Fibroblast of the aortic adventitia (primary cell): Measurements from ENCODE around the gene FOXE1. TPM values are rescaled to one million over a fixed set of nuclear protein-coding genes. Genes with fewer than 3 reads are reported as not detected.

ENCODE experiments used
- DNase-seq: peaks from one replicate; pipeline ENCODE4 v3.0.0-alpha.2; 2010; ENCODE audit warnings: low read depth
- H3K4me3 ChIP-seq: 2 replicates; pipeline ENCODE4 v1.5.1; 2011; ENCODE audit warnings: low read depth, mild to moderate bottlenecking, control low read depth, low read length, moderate library complexity
- CTCF ChIP-seq: IDR thresholded peaks from 2 replicates; pipeline ENCODE4 v1.5.1; 2011; ENCODE audit warnings: mild to moderate bottlenecking, low read length, control low read depth, inconsistent platforms; ENCODE audit not compliant: insufficient read depth
- total RNA-seq: library from RNA; depleted of rRNA; stranded (reverse); fragments of >200 nt; gene quantifications from 2 replicates; pipeline ENCODE4 v1.2.3, GENCODE V29; 2012; ENCODE audit warnings: low replicate concordance

The FOXE1 gene
- total RNA-seq, 1 donor, result not detected

GRCh38 chr9:97855899-97856298, 2.9 kb downstream of the FOXE1 start:
- TF ChIP-seq CTCF, result no peak

GRCh38 chr9:97856857-97857605, 4.0 kb downstream of the FOXE1 start:
- DNase-seq, result no peak
- TF ChIP-seq CTCF, result no peak
- no peak overlapping the region for H3K4me3 ChIP-seq

More at GRCh38 chr9:97855899-97856298, 2.9 kb downstream of the FOXE1 start:
- no peak overlapping the region for H3K4me3 ChIP-seq
- no peak for DNase-seq

- DNase-seq, result no peak
- TF ChIP-seq CTCF, result no peak
- no peak overlapping the region for H3K4me3 ChIP-seq
These were observed 4.8 kb downstream of the FOXE1 start for GRCh38 chr9:97857606-97858392.

- DNase-seq, result no peak
- H3K4me3 ChIP-seq, result no peak overlapping the region
- no peak for TF ChIP-seq CTCF
These were observed 5.3 kb downstream of the FOXE1 start for GRCh38 chr9:97858393-97858713.

- TF ChIP-seq CTCF, result no peak
- no peak for DNase-seq
- no peak overlapping the region for H3K4me3 ChIP-seq
These were observed 5.8 kb downstream of the FOXE1 start for GRCh38 chr9:97858826-97859225.

- no peak for TF ChIP-seq CTCF
- DNase-seq, result no peak
- H3K4me3 ChIP-seq, result no peak overlapping the region
These were observed 6.3 kb downstream of the FOXE1 start for GRCh38 chr9:97859346-97859745.
